HG03025 (cell line): ENCODE data around the gene IRF7.

Experiments
- ATAC-seq: cut with Tn5 transposase; IDR thresholded peaks from one replicate; pipeline ENCODE4 v1.9.1; 2021; ENCODE audit warnings: mild to moderate bottlenecking, moderate library complexity; ENCODE audit not compliant: unreplicated experiment, low FRiP score

IRF7 gene

GRCh38 chr11:610146-610801 lies 5.5 kb downstream of the IRF7 start:
- ATAC-seq: no peak

- ATAC-seq: no peak
These were observed 6.4 kb downstream of the IRF7 start for GRCh38 chr11:609341-609811.

GRCh38 chr11:608791-609251 lies 6.9 kb downstream of the IRF7 start:
- no peak for ATAC-seq

GRCh38 chr11:607971-608659 lies 7.6 kb downstream of the IRF7 start:
- ATAC-seq: no peak

GRCh38 chr11:607020-607780 lies 8.6 kb downstream of the IRF7 start:
- no peak for ATAC-seq

GRCh38 chr11:606245-606644 lies 9.5 kb downstream of the IRF7 start:
- no peak for ATAC-seq

GRCh38 chr11:605286-606129 lies 10.2 kb downstream of the IRF7 start:
- ATAC-seq: no peak

- no peak for ATAC-seq
These were observed 12.6 kb downstream of the IRF7 start for GRCh38 chr11:603154-603553.

GRCh38 chr11:601573-602245 lies 14.0 kb downstream of the IRF7 start:
- no peak for ATAC-seq

GRCh38 chr11:598005-598680 lies 17.6 kb downstream of the IRF7 start:
- ATAC-seq: no peak

- ATAC-seq: no peak
These were observed 18.5 kb downstream of the IRF7 start for GRCh38 chr11:597166-597725.

- no peak for ATAC-seq
These were observed 19.4 kb downstream of the IRF7 start for GRCh38 chr11:596374-596773.

- no peak for ATAC-seq
These were observed 20.4 kb downstream of the IRF7 start for GRCh38 chr11:595400-595799.

- no peak for ATAC-seq
These were observed 22.4 kb downstream of the IRF7 start for GRCh38 chr11:593347-593746.

- ATAC-seq: no peak
These were observed 22.8 kb downstream of the IRF7 start for GRCh38 chr11:592918-593317.

- no peak for ATAC-seq
These were observed 23.2 kb downstream of the IRF7 start for GRCh38 chr11:592501-592900.

GRCh38 chr11:590997-591396 lies 24.8 kb downstream of the IRF7 start:
- no peak for ATAC-seq

GRCh38 chr11:589798-590197 lies 26.0 kb downstream of the IRF7 start:
- no peak for ATAC-seq

GRCh38 chr11:587978-588380 lies 27.8 kb downstream of the IRF7 start:
- no peak for ATAC-seq
